H1 (cell line): Measurements from ENCODE around the gene POLR3A. TPM values are rescaled to one million over a fixed set of nuclear protein-coding genes. Genes with fewer than 3 reads are reported as not detected.
A peak's percentile ranks its signal among the peaks of the same experiment; 100 is the strongest.

Source experiments
- BACH1 ChIP-seq: IDR thresholded peaks from 2 replicates; pipeline ENCODE4 v1.6.1; 2012; ENCODE audit warnings: low read length, improper control_type of control experiment
- CHD7 ChIP-seq: fragments of 300-600 bp; sonication (generic); IDR thresholded peaks from 2 replicates; pipeline ENCODE4 v1.7.1; 2012; ENCODE audit warnings: low read length, moderate library complexity, mild to moderate bottlenecking, inconsistent platforms; ENCODE audit not compliant: insufficient replicate concordance
- E2F6 ChIP-seq: IDR thresholded peaks from 2 replicates; pipeline ENCODE4 v1.6.1; 2012; ENCODE audit warnings: inconsistent platforms
- FOSL1 ChIP-seq: IDR thresholded peaks from 2 replicates; pipeline ENCODE4 v1.6.1; 2011; ENCODE audit warnings: mild to moderate bottlenecking, low read depth, low read length, moderate library complexity; ENCODE audit not compliant: insufficient read depth
- POLR2A ChIP-seq, 2 experiments: IDR thresholded peaks; 1 replicate in 1 of 2; 2 replicates in 1 of 2; pipeline ENCODE4 v1.6.1; 2011; ENCODE audit warnings: low read depth in 2 of 2, low read length in 2 of 2, mild to moderate bottlenecking in 2 of 2; ENCODE audit errors: control extremely low read depth in 1 of 2
- RAD21 ChIP-seq, 2 experiments: IDR thresholded peaks in 1 of 2; conservative IDR thresholded peaks in 1 of 2; 2 replicates each; pipeline ENCODE4 v1.6.1; 2011; ENCODE audit warnings: low read depth in 2 of 2, low read length in 2 of 2, improper control_type of control experiment in 1 of 2, inconsistent platforms in 1 of 2, mild to moderate bottlenecking in 1 of 2, moderate library complexity in 1 of 2
- RNF2 ChIP-seq: fragments of 200-900, 300-1000 bp; sonication (generic); IDR thresholded peaks from 2 replicates; pipeline ENCODE4 v1.7.1; 2016; ENCODE audit warnings: borderline replicate concordance, low read depth, mild to moderate bottlenecking, antibody characterized with exemption, low read length; ENCODE audit not compliant: poor library complexity, severe bottlenecking; ENCODE audit errors: missing control alignments
- TCF12 ChIP-seq: IDR thresholded peaks from 2 replicates; pipeline ENCODE4 v1.6.1; 2011; ENCODE audit warnings: low read depth, mild to moderate bottlenecking, low read length
- TEAD4 ChIP-seq: IDR thresholded peaks from 2 replicates; pipeline ENCODE4 v1.6.1; 2012; ENCODE audit warnings: low read depth, low read length, inconsistent platforms, mixed read lengths
- polyA plus RNA-seq, 7 experiments: library from polyadenylated mRNA; depleted of rRNA in 3 of 7; stranded (reverse) in 5 of 7; unstranded in 2 of 7; fragments of >200 nt in 5 of 7; fragments of 200-250 nt in 2 of 7; gene quantifications; 1 replicate in 5 of 7; 2 replicates in 1 of 7; 4 replicates in 1 of 7; pipeline versions ENCODE4 v1.2.1 to v1.2.3, GENCODE V29; 2011 to 2013; ENCODE audit warnings: missing spikeins in 2 of 7, mixed read lengths in 2 of 7
- total RNA-seq: library from RNA; stranded (reverse); fragmentation: NEBNext Ultra II Directional; extraction: Animal tissue kit (Norgen Biotek cat#: 25700); gene quantifications from 2 replicates; pipeline ENCODE4 v1.2.1, GENCODE V29; 2021

POLR3A gene
- total and polyA plus RNA-seq, 2 of the 8 experiments (the other 6 are each of a cell fraction or from before 2014, with no cell fraction given) = 11.3 to 38.6 TPM

GRCh38 chr10:78033637-78034470 is 4.5 kb upstream of the POLR3A start, which contains the start of gene RPS24 (continued):
- no peak for TF ChIP-seq CHD7
- TF ChIP-seq TCF12 = no peak
- no peak for TF ChIP-seq FOSL1
- no peak for TF ChIP-seq E2F6
- no peak for TF ChIP-seq TEAD4
- TF ChIP-seq POLR2A (IDR thresholded peaks at IDR 0.05; ENCODE audit: control extremely low read depth in 1 of 2, low read depth in 2 of 2, low read length in 2 of 2) = peak; percentile 97 to 98
- peak; percentile 96 for TF ChIP-seq BACH1
- TF ChIP-seq RAD21 (IDR thresholded peaks at IDR 0.05 in 1 of 2, conservative IDR thresholded peaks at IDR 0.05 in 1 of 2; ENCODE audit: low read depth in 2 of 2, low read length in 2 of 2) = no peak
- no peak for TF ChIP-seq RNF2
